GM12878 (cell line): ENCODE data around the gene CACNA2D1. TPM values are rescaled to one million over a fixed set of nuclear protein-coding genes. Genes with fewer than 3 reads are reported as not detected.
A peak's percentile ranks its signal among the peaks of the same experiment; 100 is the strongest.

ENCODE experiments used
- ATAC-seq: fragments of 200-7000 bp; cut with Tn5 transposase; 3 replicates; pipeline ENCODE4 v1.9.1; 2020; ENCODE audit warnings: mild to moderate bottlenecking, moderate library complexity
- BruUV-seq: library from RNA; stranded (reverse); fragments of 400-500 nt; replicated peaks from 2 replicates; lab custom pipeline; 2021; lab: Mats Ljungman, UMichigan
- CTCF ChIA-PET: fragments of 300-600 bp; sonication (Branson Sonifier 250); formaldehyde crosslinking; extraction: SDS; loops from one replicate; lab custom pipeline; 2021; ENCODE audit warnings: inconsistent platforms; lab: Yijun Ruan, JAX
- POLR2A ChIA-PET: fragments of 350-600 bp; formaldehyde crosslinking; extraction: SDS; loops from one replicate; lab custom pipeline; 2021; ENCODE audit warnings: inconsistent platforms; lab: Charles Lee
- RAD21 ChIA-PET: fragments of 300-600 bp; sonication (Branson Sonifier 250); formaldehyde crosslinking; loops from one replicate; lab custom pipeline; 2023; ENCODE audit warnings: antibody characterized with exemption; ENCODE audit not compliant: unreplicated experiment; lab: Charles Lee
- SMC1A ChIA-PET: fragments of 300-600 bp; sonication (Branson Sonifier 250); formaldehyde crosslinking; loops from one replicate; lab custom pipeline; 2023; ENCODE audit not compliant: unreplicated experiment, uncharacterized antibody; lab: Charles Lee
- DNase-seq: peaks from one replicate; pipeline ENCODE4 v3.0.0-alpha.2; 2011; ENCODE audit warnings: low read depth, low spot score
- FAIRE-seq: peaks from 3 replicates; lab custom pipeline; 2011; peaks lifted over from hg19 to GRCh38; lab: Jason Lieb, UNC
- H2AFZ ChIP-seq: 2 replicates; pipeline ENCODE4 v1.6.0; 2011; ENCODE audit warnings: low read depth, low read length, control low read depth; ENCODE audit not compliant: control insufficient read depth
- H3K27ac ChIP-seq: 2 replicates; pipeline ENCODE4 v1.5.1; 2011; ENCODE audit warnings: control low read depth; ENCODE audit not compliant: control insufficient read depth, insufficient read depth
- H3K27me3 ChIP-seq, 2 experiments: replicated peaks in 1 of 2; 2 replicates each; pipeline versions ENCODE4 v1.6.0 to v1.6.1; 2011; ENCODE audit warnings: low read length in 1 of 2; ENCODE audit not compliant: control insufficient read depth in 2 of 2, insufficient read depth in 2 of 2
- H3K36me3 ChIP-seq, 2 experiments: 2 replicates each; pipeline ENCODE4 v1.5.1; 2011; ENCODE audit warnings: low read length in 1 of 2; ENCODE audit not compliant: control insufficient read depth in 2 of 2, insufficient read depth in 2 of 2
- H3K4me1 ChIP-seq: 2 replicates; pipeline ENCODE4 v1.6.1; 2011; ENCODE audit warnings: mild to moderate bottlenecking, low read length, moderate library complexity, mixed read lengths; ENCODE audit not compliant: control insufficient read depth, insufficient read depth
- H3K4me2 ChIP-seq: 2 replicates; pipeline ENCODE4 v1.6.0; 2011; ENCODE audit warnings: control low read depth; ENCODE audit not compliant: control insufficient read depth, insufficient read depth
- H3K4me3 ChIP-seq: fragments of 200-600 bp; sonication (generic); 2 replicates; pipeline ENCODE4 v1.5.1; 2016
- H3K79me2 ChIP-seq: 2 replicates; pipeline ENCODE4 v1.6.0; 2011; ENCODE audit warnings: low read length; ENCODE audit not compliant: control insufficient read depth, insufficient read depth
- H3K9ac ChIP-seq: 2 replicates; pipeline ENCODE4 v1.8.0; 2011; ENCODE audit warnings: low read length, control low read depth, mixed read lengths; ENCODE audit not compliant: control insufficient read depth, insufficient read depth
- H3K9me3 ChIP-seq: replicated peaks from 3 replicates; pipeline ENCODE4 v1.5.1; 2011; ENCODE audit warnings: mild to moderate bottlenecking, low read length; ENCODE audit not compliant: control insufficient read depth, insufficient read depth
- H4K20me1 ChIP-seq: 2 replicates; pipeline ENCODE4 v1.6.0; 2011; ENCODE audit not compliant: control insufficient read depth, insufficient read depth
- ATF7 ChIP-seq: fragments of 450-650 bp; IDR thresholded peaks from 2 replicates; pipeline ENCODE4 v1.6.1; 2016; ENCODE audit warnings: low read depth, mild to moderate bottlenecking
- ETV6 ChIP-seq, 2 experiments: fragments of 450-650 bp in 1 of 2; IDR thresholded peaks in 1 of 2; conservative IDR thresholded peaks in 1 of 2; 2 replicates each; pipeline ENCODE4 v1.6.1; 2014; ENCODE audit warnings: antibody characterized with exemption in 1 of 2, borderline replicate concordance in 1 of 2, low read depth in 1 of 2, mild to moderate bottlenecking in 1 of 2, moderate library complexity in 1 of 2
- HDGF ChIP-seq: fragments of 450-650 bp; IDR thresholded peaks from 2 replicates; pipeline ENCODE4 v1.6.1; 2016; ENCODE audit warnings: antibody characterized with exemption
- RCOR1 ChIP-seq: conservative IDR thresholded peaks from 2 replicates; pipeline ENCODE4 v1.6.1; 2012; ENCODE audit warnings: low read depth, low read length, improper control_type of control experiment
- RFX5 ChIP-seq: IDR thresholded peaks from 2 replicates; pipeline ENCODE4 v1.6.1; 2011; ENCODE audit warnings: low read depth, low read length, improper control_type of control experiment
- SMC3 ChIP-seq: IDR thresholded peaks from 2 replicates; pipeline ENCODE4 v1.6.1; 2011; ENCODE audit warnings: low read length, improper control_type of control experiment, borderline replicate concordance
- SRF ChIP-seq, 2 experiments: IDR thresholded peaks; 2 replicates each; pipeline ENCODE4 v1.6.1; 2011; ENCODE audit warnings: low read depth in 2 of 2, low read length in 2 of 2, mild to moderate bottlenecking in 1 of 2, moderate library complexity in 1 of 2
- STAT1 ChIP-seq: fragments of 450-650 bp; conservative IDR thresholded peaks from 2 replicates; pipeline ENCODE4 v1.6.1; 2014; ENCODE audit warnings: antibody characterized with exemption, mild to moderate bottlenecking
- TARDBP ChIP-seq: IDR thresholded peaks from 2 replicates; pipeline ENCODE4 v1.6.1; 2016; ENCODE audit warnings: borderline replicate concordance
- ZBTB33 ChIP-seq: fragments of 450-650 bp; IDR thresholded peaks from 2 replicates; pipeline ENCODE4 v1.6.1; 2017; ENCODE audit warnings: mild to moderate bottlenecking
- ZNF622 ChIP-seq: fragments of 450-650 bp; IDR thresholded peaks from 2 replicates; pipeline ENCODE4 v1.6.1; 2017; ENCODE audit warnings: mild to moderate bottlenecking, inconsistent platforms
- WGBS: methylation state at CpG from one replicate; pipeline ENCODE4 v1.1.6; 2016; ENCODE audit warnings: low lambda C conversion rate; ENCODE audit not compliant: insufficient replicate concordance, insufficient coverage; ENCODE audit errors: missing lambda C conversion rate; 5-methylcytosine and 5-hydroxymethylcytosine counted together
- in situ Hi-C: fragments of 300-500 bp; cut with MboI; formaldehyde crosslinking; loops from 9 replicates; pipeline ENCODE4 v1.14.3; 2018; ENCODE audit warnings: mixed read lengths
- intact Hi-C: fragments of 100-400 bp; cut with micrococcal nuclease; formaldehyde crosslinking; loops from one replicate; pipeline ENCODE4 v1.14.2; 2022; ENCODE audit not compliant: unreplicated experiment
- polyA plus RNA-seq, 11 experiments: library from polyadenylated mRNA; depleted of rRNA in 4 of 11; unstranded in 6 of 11; stranded (reverse) in 5 of 11; fragments of >200 nt; fragmentation: Nextera tagmentation in 4 of 11; fragmentation: Illumina TruSeq in 1 of 11; extraction: Ambion mirVana in 4 of 11; extraction: Trizol in 1 of 11; gene quantifications; 1 replicate in 1 of 11; 2 replicates in 10 of 11; pipeline versions ENCODE4 v1.2.1 to v1.2.3, GENCODE V29; 2011 to 2016; ENCODE audit warnings: inconsistent platforms in 2 of 11, missing spikeins in 2 of 11, low read depth in 1 of 11
- total RNA-seq, 4 experiments: library from RNA; depleted of rRNA in 3 of 4; stranded (reverse); fragments of >200 nt in 3 of 4; fragmentation: Illumina TruSeq in 1 of 4; extraction: Trizol in 1 of 4; gene quantifications; 2 replicates each; pipeline versions ENCODE4 v1.2.1 to v1.2.3, GENCODE V29; 2013 to 2021
- TF ChIP-seq, protein P1 (sequence below): IDR thresholded peaks from 2 replicates; pipeline ENCODE4 v1.6.1; 2012; ENCODE audit warnings: low read depth, low read length, improper control_type of control experiment
- TF ChIP-seq, protein P2 (sequence below): IDR thresholded peaks from 2 replicates; pipeline ENCODE4 v1.6.1; 2012; ENCODE audit warnings: low read depth, low read length, improper control_type of control experiment
- TF ChIP-seq, protein P3 (sequence below): fragments of 150-350 bp; IDR thresholded peaks from 2 replicates; pipeline ENCODE4 v1.6.1; 2014; ENCODE audit warnings: mild to moderate bottlenecking, low read depth, low read length
- TF ChIP-seq, protein P4 (sequence below): IDR thresholded peaks from 2 replicates; pipeline ENCODE4 v1.6.1; 2011; ENCODE audit warnings: borderline replicate concordance, low read depth, mild to moderate bottlenecking, moderate library complexity, low read length; ENCODE audit not compliant: insufficient read depth, poor library complexity, severe bottlenecking
- TF ChIP-seq, protein P5 (sequence below): IDR thresholded peaks from 2 replicates; pipeline ENCODE4 v1.6.1; 2011; ENCODE audit warnings: borderline replicate concordance, low read depth, mild to moderate bottlenecking, moderate library complexity, mixed read lengths, low read length; ENCODE audit not compliant: insufficient read depth; ENCODE audit errors: extremely low read length

Gene CACNA2D1
- total and polyA plus RNA-seq, 10 of the 15 experiments (the other 5 are each of a cell fraction or from before 2014, with no cell fraction given): 0.14 to 14.8 (median 0.97) TPM

- peak; percentile 48; the same call in 2 of the 3 replicates for ATAC-seq
- H3K27me3 ChIP-seq: no peaks in the 10 kb centered on the region
- no peaks in the 10 kb centered on the region for H4K20me1 ChIP-seq
- H3K27ac ChIP-seq: no peak overlapping the region
- intact Hi-C loops: loop anchor here (5.0 kb wide), 1 partner anchor 399 kb away; no protein-coding TSS in a partner anchor
- CTCF ChIA-PET: interaction anchor here (0.6 to 4.4 kb wide), 13 partner anchors 13 to 431 kb away, joined by 3 to 23 read pairs (median 4); no protein-coding TSS in a partner anchor
- no peak overlapping the region for H3K4me3 ChIP-seq
- in situ Hi-C loops: no loop called here
- BruUV-seq: no TSS peak
- POLR2A ChIA-PET: interaction anchor here (0.8 kb wide), 1 partner anchor 54 kb away, joined by 4 read pairs; no protein-coding TSS in a partner anchor
- H3K4me2 ChIP-seq: no peak overlapping the region
- no peak for FAIRE-seq
- WGBS: 46% methylated on average over 4 of the region's 4 CpGs
- SMC1A ChIA-PET: interaction anchor here (0.7 to 8.5 kb wide), 19 partner anchors 10 to 436 kb away, joined by 3 to 57 read pairs (median 4); no protein-coding TSS in a partner anchor
- no peaks in the 10 kb centered on the region for H3K4me1 ChIP-seq
- H3K9me3 ChIP-seq: no peaks in the 10 kb centered on the region
- RAD21 ChIA-PET: interaction anchor here (0.7 to 3.2 kb wide), 12 partner anchors 22 to 432 kb away, joined by 3 to 14 read pairs (median 4); no protein-coding TSS in a partner anchor
- H3K9ac ChIP-seq: no peak overlapping the region
- DNase-seq: no peak
- no peak overlapping the region for H2AFZ ChIP-seq
- H3K79me2 ChIP-seq: no peaks in the 10 kb centered on the region
- no peaks in the 10 kb centered on the region for H3K36me3 ChIP-seq
- no peak for TF ChIP-seq ETV6 (conservative IDR thresholded peaks at IDR 0.05 in 1 of 2, IDR thresholded peaks at IDR 0.05 in 1 of 2; ENCODE audit: borderline replicate concordance in 1 of 2, low read depth in 1 of 2)
- TF ChIP-seq SRF (IDR thresholded peaks at IDR 0.05; ENCODE audit: low read depth in 2 of 2, low read length in 2 of 2): no peak
- TF ChIP-seq, protein P1, sequence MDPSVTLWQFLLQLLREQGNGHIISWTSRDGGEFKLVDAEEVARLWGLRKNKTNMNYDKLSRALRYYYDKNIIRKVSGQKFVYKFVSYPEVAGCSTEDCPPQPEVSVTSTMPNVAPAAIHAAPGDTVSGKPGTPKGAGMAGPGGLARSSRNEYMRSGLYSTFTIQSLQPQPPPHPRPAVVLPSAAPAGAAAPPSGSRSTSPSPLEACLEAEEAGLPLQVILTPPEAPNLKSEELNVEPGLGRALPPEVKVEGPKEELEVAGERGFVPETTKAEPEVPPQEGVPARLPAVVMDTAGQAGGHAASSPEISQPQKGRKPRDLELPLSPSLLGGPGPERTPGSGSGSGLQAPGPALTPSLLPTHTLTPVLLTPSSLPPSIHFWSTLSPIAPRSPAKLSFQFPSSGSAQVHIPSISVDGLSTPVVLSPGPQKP: no peak
- TF ChIP-seq, protein P2, sequence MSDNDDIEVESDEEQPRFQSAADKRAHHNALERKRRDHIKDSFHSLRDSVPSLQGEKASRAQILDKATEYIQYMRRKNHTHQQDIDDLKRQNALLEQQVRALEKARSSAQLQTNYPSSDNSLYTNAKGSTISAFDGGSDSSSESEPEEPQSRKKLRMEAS: no peak
- no peak for TF ChIP-seq SMC3
- TF ChIP-seq, protein P3, sequence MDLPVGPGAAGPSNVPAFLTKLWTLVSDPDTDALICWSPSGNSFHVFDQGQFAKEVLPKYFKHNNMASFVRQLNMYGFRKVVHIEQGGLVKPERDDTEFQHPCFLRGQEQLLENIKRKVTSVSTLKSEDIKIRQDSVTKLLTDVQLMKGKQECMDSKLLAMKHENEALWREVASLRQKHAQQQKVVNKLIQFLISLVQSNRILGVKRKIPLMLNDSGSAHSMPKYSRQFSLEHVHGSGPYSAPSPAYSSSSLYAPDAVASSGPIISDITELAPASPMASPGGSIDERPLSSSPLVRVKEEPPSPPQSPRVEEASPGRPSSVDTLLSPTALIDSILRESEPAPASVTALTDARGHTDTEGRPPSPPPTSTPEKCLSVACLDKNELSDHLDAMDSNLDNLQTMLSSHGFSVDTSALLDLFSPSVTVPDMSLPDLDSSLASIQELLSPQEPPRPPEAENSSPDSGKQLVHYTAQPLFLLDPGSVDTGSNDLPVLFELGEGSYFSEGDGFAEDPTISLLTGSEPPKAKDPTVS: no peak
- TF ChIP-seq ZNF622: no peak
- TF ChIP-seq, protein P4, sequence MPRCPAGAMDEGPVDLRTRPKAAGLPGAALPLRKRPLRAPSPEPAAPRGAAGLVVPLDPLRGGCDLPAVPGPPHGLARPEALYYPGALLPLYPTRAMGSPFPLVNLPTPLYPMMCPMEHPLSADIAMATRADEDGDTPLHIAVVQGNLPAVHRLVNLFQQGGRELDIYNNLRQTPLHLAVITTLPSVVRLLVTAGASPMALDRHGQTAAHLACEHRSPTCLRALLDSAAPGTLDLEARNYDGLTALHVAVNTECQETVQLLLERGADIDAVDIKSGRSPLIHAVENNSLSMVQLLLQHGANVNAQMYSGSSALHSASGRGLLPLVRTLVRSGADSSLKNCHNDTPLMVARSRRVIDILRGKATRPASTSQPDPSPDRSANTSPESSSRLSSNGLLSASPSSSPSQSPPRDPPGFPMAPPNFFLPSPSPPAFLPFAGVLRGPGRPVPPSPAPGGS: no peak
- TF ChIP-seq ATF7: no peak
- no peak for TF ChIP-seq RCOR1
- TF ChIP-seq, protein P5, sequence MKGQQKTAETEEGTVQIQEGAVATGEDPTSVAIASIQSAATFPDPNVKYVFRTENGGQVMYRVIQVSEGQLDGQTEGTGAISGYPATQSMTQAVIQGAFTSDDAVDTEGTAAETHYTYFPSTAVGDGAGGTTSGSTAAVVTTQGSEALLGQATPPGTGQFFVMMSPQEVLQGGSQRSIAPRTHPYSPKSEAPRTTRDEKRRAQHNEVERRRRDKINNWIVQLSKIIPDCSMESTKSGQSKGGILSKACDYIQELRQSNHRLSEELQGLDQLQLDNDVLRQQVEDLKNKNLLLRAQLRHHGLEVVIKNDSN: no peak
- TF ChIP-seq RFX5: no peak
- no peak for TF ChIP-seq TARDBP
- no peak for TF ChIP-seq STAT1
- TF ChIP-seq ZBTB33: no peak
- no peak for TF ChIP-seq HDGF
Measured at GRCh38 chr7:82173400-82174021, 270.1 kb downstream of the CACNA2D1 start.
